BE2C (cell line): ENCODE measurements around the gene POLR2L.

Experiments
- DNase-seq: peaks from one replicate; pipeline ENCODE4 v3.0.0-alpha.2; 2020
- H3K27me3 ChIP-seq: fragments of 250-450 bp; sonication (Bioruptor Pico); 2 replicates; pipeline ENCODE4 v1.5.1; 2020; ENCODE audit warnings: mild to moderate bottlenecking
- H3K36me3 ChIP-seq: fragments of 250-450 bp; sonication (Bioruptor Pico); 2 replicates; pipeline ENCODE4 v1.5.1; 2020; ENCODE audit warnings: mild to moderate bottlenecking
- H3K4me1 ChIP-seq: fragments of 250-450 bp; sonication (Bioruptor Pico); 2 replicates; pipeline ENCODE4 v1.5.1; 2020
- H3K4me3 ChIP-seq: 2 replicates; pipeline ENCODE4 v1.5.1; 2011; ENCODE audit warnings: low read depth, low read length
- H3K9me3 ChIP-seq: fragments of 250-450 bp; sonication (Bioruptor Pico); 2 replicates; pipeline ENCODE4 v1.5.1; 2020
- TF ChIP-seq, protein P1 (sequence below): IDR thresholded peaks from 2 replicates; pipeline ENCODE4 v1.5.1; 2012; ENCODE audit warnings: mild to moderate bottlenecking, low read depth, low read length

POLR2L gene

DNA sequence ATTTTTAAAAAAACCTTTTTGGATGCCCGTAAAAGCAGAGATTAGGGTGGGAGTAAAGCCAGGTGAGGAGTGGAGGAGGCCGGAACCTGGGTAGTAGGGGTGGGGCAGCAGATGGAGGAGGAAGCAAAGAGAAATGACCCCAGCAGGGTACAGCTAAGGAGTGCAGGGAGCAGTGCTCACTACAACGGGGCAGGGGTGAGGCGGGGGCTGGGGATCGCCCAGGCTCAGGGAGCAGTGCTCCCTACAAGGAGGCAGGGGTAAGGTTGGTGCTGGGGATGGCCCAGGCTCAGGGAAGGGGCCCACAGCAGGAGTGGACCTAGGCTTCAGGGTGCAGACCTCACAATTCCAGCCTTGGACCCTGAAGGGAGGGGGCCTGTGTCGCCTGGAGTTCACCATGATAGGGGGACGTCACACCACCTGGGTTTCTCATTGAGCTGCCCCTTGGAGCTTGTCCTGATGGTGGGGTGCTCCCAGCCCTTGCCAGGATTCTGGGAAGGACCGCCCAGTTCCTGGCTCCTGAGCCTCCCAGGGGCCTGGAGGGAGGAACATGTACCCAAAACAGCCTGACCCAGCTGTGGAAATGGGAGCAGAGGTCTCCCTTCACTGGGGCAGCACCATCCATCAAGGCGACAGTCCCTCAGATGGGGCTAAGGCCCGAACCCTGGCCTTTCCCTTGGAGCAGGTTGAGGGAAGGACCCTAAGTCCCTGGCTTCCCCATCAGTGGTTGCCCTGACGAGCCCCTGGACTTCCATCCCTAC lies 26.5 kb downstream of the POLR2L start:
- TF ChIP-seq, protein P1, sequence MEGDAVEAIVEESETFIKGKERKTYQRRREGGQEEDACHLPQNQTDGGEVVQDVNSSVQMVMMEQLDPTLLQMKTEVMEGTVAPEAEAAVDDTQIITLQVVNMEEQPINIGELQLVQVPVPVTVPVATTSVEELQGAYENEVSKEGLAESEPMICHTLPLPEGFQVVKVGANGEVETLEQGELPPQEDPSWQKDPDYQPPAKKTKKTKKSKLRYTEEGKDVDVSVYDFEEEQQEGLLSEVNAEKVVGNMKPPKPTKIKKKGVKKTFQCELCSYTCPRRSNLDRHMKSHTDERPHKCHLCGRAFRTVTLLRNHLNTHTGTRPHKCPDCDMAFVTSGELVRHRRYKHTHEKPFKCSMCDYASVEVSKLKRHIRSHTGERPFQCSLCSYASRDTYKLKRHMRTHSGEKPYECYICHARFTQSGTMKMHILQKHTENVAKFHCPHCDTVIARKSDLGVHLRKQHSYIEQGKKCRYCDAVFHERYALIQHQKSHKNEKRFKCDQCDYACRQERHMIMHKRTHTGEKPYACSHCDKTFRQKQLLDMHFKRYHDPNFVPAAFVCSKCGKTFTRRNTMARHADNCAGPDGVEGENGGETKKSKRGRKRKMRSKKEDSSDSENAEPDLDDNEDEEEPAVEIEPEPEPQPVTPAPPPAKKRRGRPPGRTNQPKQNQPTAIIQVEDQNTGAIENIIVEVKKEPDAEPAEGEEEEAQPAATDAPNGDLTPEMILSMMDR, result no peak
- H3K4me1 ChIP-seq, result peaks cover 2% of the 10 kb centered on the region; the same call in 1 of the 2 replicates
- H3K9me3 ChIP-seq, result no peaks in the 10 kb centered on the region
- no peak for DNase-seq
- peaks cover 29% of the 10 kb centered on the region for H3K36me3 ChIP-seq
- H3K27me3 ChIP-seq, result no peaks in the 10 kb centered on the region
- no peak overlapping the region for H3K4me3 ChIP-seq

DNA sequence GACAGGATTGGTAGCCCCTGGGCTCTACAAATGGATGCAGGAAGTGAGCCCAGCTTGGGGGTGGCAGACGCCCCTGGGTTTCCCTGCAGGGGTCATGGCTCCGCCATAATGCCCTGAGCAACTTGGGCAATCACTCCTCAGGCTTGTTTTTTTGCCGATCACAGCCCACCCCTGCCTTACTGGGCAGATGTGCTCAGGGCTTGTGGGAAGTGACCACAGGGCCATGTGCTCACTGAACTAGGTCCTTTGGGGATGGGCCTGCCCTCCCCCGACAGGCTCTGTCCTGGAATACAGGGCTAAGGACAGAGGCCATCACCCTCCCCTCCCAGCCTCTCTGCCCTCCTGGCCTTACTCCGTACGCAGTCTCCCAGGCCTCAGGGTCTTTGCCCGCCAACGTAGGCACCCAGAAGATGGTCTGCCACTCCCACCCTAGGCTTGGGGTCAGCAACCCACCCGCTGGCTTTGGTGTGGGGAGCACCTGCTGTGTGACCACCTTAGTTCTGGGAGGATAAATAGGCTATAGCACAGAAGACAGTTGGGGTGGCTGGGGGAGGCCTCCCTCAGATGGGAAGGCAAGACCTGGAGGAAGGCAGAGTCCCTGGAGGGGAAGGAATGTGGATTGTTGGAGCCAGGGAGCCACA lies 28.8 kb downstream of the POLR2L start:
- Histone ChIP-seq H3K36me3 (peaks cover 29% of the 10 kb centered on the region), H3K27me3 (no peaks in the 10 kb centered on the region), H3K4me1 (peaks cover 2% of the 10 kb centered on the region; the same call in 1 of the 2 replicates), H3K9me3 (no peaks in the 10 kb centered on the region), H3K4me3 (no peak overlapping the region)
- no peak for DNase-seq
- TF ChIP-seq, protein P1, result no peak

DNA sequence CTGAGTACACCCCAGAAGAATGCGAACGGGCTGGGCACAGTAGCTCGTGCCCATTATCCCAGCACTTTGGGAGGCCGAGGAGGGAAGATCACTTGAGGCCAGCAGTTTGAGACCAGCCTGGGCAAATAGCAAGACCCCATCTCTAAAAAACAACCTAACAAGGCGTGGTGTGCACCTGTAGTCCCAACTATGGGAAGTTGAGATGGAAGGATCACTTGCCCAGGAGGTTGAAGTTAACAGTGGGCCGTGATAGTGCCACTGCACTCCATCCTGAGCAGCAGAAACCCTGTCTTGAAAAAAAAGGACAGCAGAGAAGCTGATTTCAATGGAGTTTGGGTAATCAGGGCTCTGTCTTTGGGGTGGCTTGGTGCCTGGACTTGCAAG lies 29.3 kb downstream of the POLR2L start:
- Histone ChIP-seq H3K4me3 (no peak overlapping the region), H3K4me1 (peaks cover 2% of the 10 kb centered on the region; the same call in 1 of the 2 replicates), H3K27me3 (no peaks in the 10 kb centered on the region), H3K9me3 (no peaks in the 10 kb centered on the region), H3K36me3 (peaks cover 29% of the 10 kb centered on the region)
- no peak for DNase-seq
- TF ChIP-seq, protein P1, result no peak

GRCh38 chr11:812390-812789 lies 29.9 kb downstream of the POLR2L start:
- Histone ChIP-seq H3K4me1 (peaks cover 2% of the 10 kb centered on the region; the same call in 1 of the 2 replicates), H3K4me3 (no peak overlapping the region), H3K27me3 (no peaks in the 10 kb centered on the region), H3K36me3 (peaks cover 29% of the 10 kb centered on the region), H3K9me3 (no peaks in the 10 kb centered on the region)
- TF ChIP-seq, protein P1, result no peak
- no peak for DNase-seq

DNA sequence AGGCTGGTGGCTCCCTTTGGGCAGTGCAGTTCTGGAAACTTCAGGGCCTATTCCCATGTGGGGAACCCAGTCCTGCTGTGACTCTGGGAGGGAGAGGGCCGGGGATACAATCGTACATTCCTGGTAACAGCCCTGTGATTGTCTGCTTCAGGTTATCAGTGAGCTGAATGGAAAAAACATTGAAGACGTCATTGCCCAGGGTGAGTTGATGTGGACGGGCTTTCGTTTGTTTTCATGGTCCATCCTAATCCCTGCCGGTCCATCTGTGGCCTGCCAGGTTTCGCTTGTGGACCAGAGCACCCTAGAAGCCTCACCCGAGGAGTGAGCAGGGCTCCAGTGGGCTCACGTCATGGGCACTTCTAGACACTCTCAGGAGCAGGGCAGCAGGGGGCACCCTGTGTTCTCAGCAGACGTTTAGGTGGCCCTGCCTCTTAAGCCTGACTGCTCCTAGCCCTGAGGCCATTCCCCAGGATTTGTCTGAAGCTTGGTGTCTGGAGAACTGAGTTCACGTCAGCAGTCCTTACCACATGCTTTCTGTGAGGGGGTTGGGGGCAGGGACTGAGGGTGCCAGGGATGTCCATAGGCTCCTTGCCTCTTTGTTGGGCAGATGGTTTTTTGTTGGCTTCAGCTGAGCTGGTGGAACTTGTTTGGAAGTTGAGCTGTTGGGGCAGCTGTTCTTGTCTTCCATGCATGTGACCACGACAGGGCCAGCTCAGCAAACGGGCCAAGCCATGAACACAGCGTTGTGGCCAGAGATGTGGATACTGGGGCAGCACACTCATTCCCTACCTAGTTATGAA lies 30.7 kb downstream of the POLR2L start:
- H3K27me3 ChIP-seq, result no peaks in the 10 kb centered on the region
- TF ChIP-seq, protein P1, result no peak
- DNase-seq, result no peak
- no peaks in the 10 kb centered on the region for H3K9me3 ChIP-seq
- H3K4me3 ChIP-seq, result peak overlapping the region; percentile 81
- H3K4me1 ChIP-seq, result peaks cover 2% of the 10 kb centered on the region; the same call in 1 of the 2 replicates
- peaks cover 29% of the 10 kb centered on the region for H3K36me3 ChIP-seq
